ENCODE results near the gene RFX7. TPM values are rescaled to one million over a fixed set of nuclear protein-coding genes. Genes with fewer than 3 reads are reported as not detected.

Gene RFX7
- total and polyA plus RNA-seq, 2 of the 8 experiments (the other 6 are each of a cell fraction or from before 2014, with no cell fraction given) = 10.4 to 40.9 TPM

GRCh38 chr15:56234804-56235203 is 8.9 kb downstream of the RFX7 start:
- FAIRE-seq (no peak), DNase-seq (ENCODE audit: low read depth in 1 of 2, low spot score in 2 of 2) (no peak)
- H3K9me3 ChIP-seq (ENCODE audit: insufficient read depth in 2 of 2, low read depth in 1 of 2, low read length in 1 of 2) = peaks cover 31 to 39% of the 10 kb centered on the region in 2 experiments

More at GRCh38 chr15:56234804-56235203, 8.9 kb downstream of the RFX7 start:
- H3K79me1 ChIP-seq (ENCODE audit: low read depth, low read length) = no peaks in the 10 kb centered on the region
- no peak for TF ChIP-seq BACH1 (IDR thresholded peaks at IDR 0.05; ENCODE audit: low read length)
- no peak for TF ChIP-seq NANOG (IDR thresholded peaks at IDR 0.05; ENCODE audit: insufficient read depth, low read depth, low read length, poor library complexity, severe bottlenecking)
- no peak for TF ChIP-seq SAP30 (IDR thresholded peaks at IDR 0.05; ENCODE audit: insufficient read depth, insufficient replicate concordance, low read length)
- TF ChIP-seq CTBP2 (IDR thresholded peaks at IDR 0.05; ENCODE audit: borderline replicate concordance, insufficient read depth, insufficient read length, low read length) = no peak
- TF ChIP-seq ASH2L (IDR thresholded peaks at IDR 0.05; ENCODE audit: low read length) = no peak
- TF ChIP-seq SUZ12 (IDR thresholded peaks at IDR 0.05; ENCODE audit: low read length) = no peak
- no peaks in the 10 kb centered on the region for H3K23me2 ChIP-seq (ENCODE audit: low read depth, low read length)
- H3K56ac ChIP-seq (replicated peaks; ENCODE audit: insufficient read length, low read depth, low read length) = no peak overlapping the region
- H4K5ac ChIP-seq (ENCODE audit: insufficient read length, low read depth, low read length) = no peak overlapping the region
- H2BK15ac ChIP-seq (ENCODE audit: low read length) = no peak overlapping the region
- no peak overlapping the region for H2BK120ac ChIP-seq (replicated peaks; ENCODE audit: low read depth, low read length)
- H4K91ac ChIP-seq (replicated peaks; ENCODE audit: insufficient read length, low read length) = no peak overlapping the region
- peaks cover 0 to 49% (median 21%) of the 10 kb centered on the region in 4 experiments; a peak in 5 of 8 replicates for H3K36me3 ChIP-seq (ENCODE audit: control insufficient read depth in 2 of 4, insufficient read depth in 4 of 4, low read length in 3 of 4)
- H3K18ac ChIP-seq (ENCODE audit: extremely low read depth, low read length) = no peak overlapping the region
- 0 out of 7 replicates have a peak, but pooled peaks cover 0 to 2% (median 0%) of the 10 kb centered on the region in 4 experiments for H3K4me1 ChIP-seq (replicated peaks in 1 of 4; ENCODE audit: control insufficient read depth in 3 of 4, insufficient read depth in 4 of 4, low read length in 3 of 4)
- no peak overlapping the region for H3K27ac ChIP-seq (ENCODE audit: low read depth, low read length)
- no peak overlapping the region for H2AK5ac ChIP-seq (ENCODE audit: low read depth, low read length)
- no peak overlapping the region for H3K23ac ChIP-seq (ENCODE audit: insufficient read length)
- H2BK5ac ChIP-seq (ENCODE audit: low read depth, low read length) = no peak overlapping the region
- no peak overlapping the region for H4K8ac ChIP-seq (ENCODE audit: extremely low read depth, insufficient read depth, low read length)
- no peak overlapping the region for H2AFZ ChIP-seq (ENCODE audit: low read length)
- no peak overlapping the region for H2BK12ac ChIP-seq (ENCODE audit: low read depth, low read length)
- POLR2A ChIA-PET (ENCODE audit: partially characterized antibody) = no interaction called here
- peaks cover 0 to 4% of the 10 kb centered on the region in 2 experiments for H4K20me1 ChIP-seq (replicated peaks in 1 of 2; ENCODE audit: control insufficient read depth in 1 of 2, insufficient read depth in 2 of 2, low read length in 2 of 2)
- H3K4ac ChIP-seq (replicated peaks; ENCODE audit: insufficient read length, low read depth, low read length) = no peak overlapping the region
- H3K27me3 ChIP-seq (replicated peaks in 1 of 4; ENCODE audit: control insufficient read depth in 3 of 4, extremely low read depth in 1 of 4, insufficient read depth in 3 of 4, low read length in 3 of 4) = no peaks in the 10 kb centered on the region
- no peak overlapping the region for H3K4me3 ChIP-seq (ENCODE audit: extremely low read depth in 1 of 4, insufficient read depth in 2 of 4, low read depth in 3 of 4, low read length in 4 of 4)
- H3K4me2 ChIP-seq (ENCODE audit: insufficient read depth in 1 of 2, low read depth in 2 of 2, low read length in 2 of 2) = no peak overlapping the region
- no peak overlapping the region for H3K9ac ChIP-seq (replicated peaks in 1 of 4; ENCODE audit: extremely low read depth in 1 of 4, low read depth in 3 of 4, low read length in 3 of 4)
- 93% methylated on average over 4 of the region's 4 CpGs; no CpG with 5 or more reads in 1 of the 2 experiments for WGBS, 2 experiments (ENCODE audit: extremely low coverage in 1 of 2, insufficient coverage in 1 of 2, insufficient read length in 1 of 2, insufficient replicate concordance in 2 of 2, low coverage in 1 of 2, low lambda C conversion rate in 2 of 2, missing lambda C conversion rate in 1 of 2)
- peaks cover 14 to 100% of the 10 kb centered on the region in 2 experiments for H3K79me2 ChIP-seq (ENCODE audit: control insufficient read depth in 1 of 2, insufficient read depth in 2 of 2, low read length in 2 of 2)
- H2BK20ac ChIP-seq (ENCODE audit: low read length) = no peak overlapping the region
- H3K14ac ChIP-seq (ENCODE audit: insufficient read length) = no peak overlapping the region
- CTCF ChIA-PET (ENCODE audit: partially characterized antibody) = interaction anchor here (1.2 kb wide), 1 partner anchor 9 kb away, joined by 4 read pairs; no protein-coding TSS in a partner anchor

Data from H1 (cell line).